SK-N-MC (cell line): ENCODE measurements around the gene FYB2.

ENCODE experiments used
- DNase-seq: peaks from one replicate; pipeline ENCODE4 v3.0.0-alpha.2; 2011; ENCODE audit warnings: low read depth, low spot score
- H3K27ac ChIP-seq: fragments of 200-600 bp; sonication (generic); 2 replicates; pipeline ENCODE4 v1.5.1; 2016; ENCODE audit warnings: mixed run types
- H3K36me3 ChIP-seq: fragments of 200-600 bp; sonication (generic); 2 replicates; pipeline ENCODE4 v1.6.1; 2017; ENCODE audit warnings: antibody characterized with exemption, low read length, mixed read lengths; ENCODE audit not compliant: insufficient read depth
- H3K4me3 ChIP-seq: fragments of 200-600 bp; sonication (generic); 2 replicates; pipeline ENCODE4 v1.5.1; 2016
- H3K9ac ChIP-seq: fragments of 200-600 bp; sonication (generic); 2 replicates; pipeline ENCODE4 v1.8.0; 2017; ENCODE audit warnings: mixed run types, mixed read lengths; ENCODE audit not compliant: insufficient read length
- H3K9me3 ChIP-seq: fragments of 200-600 bp; sonication (generic); 2 replicates; pipeline ENCODE4 v1.6.1; 2017; ENCODE audit warnings: low read depth, mild to moderate bottlenecking, antibody characterized with exemption, low read length, moderate library complexity, mixed read lengths
- EZH2 ChIP-seq: fragments of 200-600 bp; sonication (generic); IDR thresholded peaks from one replicate; pipeline ENCODE4 v1.6.1; 2017; ENCODE audit warnings: antibody characterized with exemption
- FOXP2 ChIP-seq: optimal IDR thresholded peaks from 2 replicates; pipeline ENCODE3; 2011; ENCODE audit warnings: mild to moderate bottlenecking, moderate library complexity; ENCODE audit not compliant: insufficient read depth; ENCODE audit errors: extremely low read length, control extremely low read depth
- POLR2AphosphoS5 ChIP-seq: IDR thresholded peaks from 2 replicates; pipeline ENCODE4 v1.6.1; 2012; ENCODE audit warnings: mild to moderate bottlenecking, low read depth, low read length, borderline replicate concordance

The FYB2 gene

GRCh38 chr1:56854521-56855099 is 35.4 kb upstream of the FYB2 start, which contains the start of gene C8A:
TSS of gene C8A (plus strand) at chr1:56854797. CDS start at chr1:56854902, 105 bp downstream.
- H3K9me3 ChIP-seq = no peaks in the 10 kb centered on the region
- no peaks in the 10 kb centered on the region for H3K36me3 ChIP-seq
- TF ChIP-seq FOXP2 (no peak), EZH2 (no peak), POLR2AphosphoS5 (no peak)
- no peak within 1 kb of the TSS for H3K27ac ChIP-seq
- H3K4me3 ChIP-seq = no peak within 1 kb of the TSS
- DNase-seq = no peak
- no peak within 1 kb of the TSS for H3K9ac ChIP-seq

DNA sequence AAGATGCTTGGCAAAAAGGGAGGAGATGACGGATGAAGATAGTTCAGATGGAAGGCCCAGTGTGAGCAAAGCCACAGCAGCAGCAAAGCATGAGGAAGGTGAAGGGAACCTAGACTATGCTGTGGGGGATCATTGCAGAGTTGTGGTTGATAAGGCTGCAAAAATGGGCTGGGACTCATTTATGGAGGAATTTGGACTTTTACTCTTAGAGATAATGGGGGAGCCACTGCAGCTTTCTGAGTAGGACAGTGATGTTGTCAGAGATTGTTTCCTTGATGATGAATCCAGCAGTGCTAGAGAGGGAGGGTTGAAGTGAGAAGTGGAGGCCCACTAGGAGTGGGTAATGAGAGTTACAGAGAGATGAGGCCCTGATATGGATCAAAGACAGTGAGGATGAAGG is 33.3 kb upstream of the FYB2 start:
- DNase-seq = no peak

GRCh38 chr1:56850922-56851321 is 31.7 kb upstream of the FYB2 start:
- TF ChIP-seq FOXP2 (no peak), POLR2AphosphoS5 (no peak), EZH2 (no peak)
- no peak for DNase-seq
- no peak overlapping the region for H3K4me3 ChIP-seq
- H3K9me3 ChIP-seq = no peaks in the 10 kb centered on the region
- no peak overlapping the region for H3K27ac ChIP-seq
- H3K9ac ChIP-seq = no peak overlapping the region
- no peaks in the 10 kb centered on the region for H3K36me3 ChIP-seq

More for the DNA sequence above, 33.3 kb upstream of the FYB2 start:
- no peaks in the 10 kb centered on the region for H3K36me3 ChIP-seq
- no peak for TF ChIP-seq POLR2AphosphoS5
- TF ChIP-seq EZH2 = no peak
- no peak for TF ChIP-seq FOXP2
- no peak overlapping the region for H3K9ac ChIP-seq
- no peaks in the 10 kb centered on the region for H3K9me3 ChIP-seq
- no peak overlapping the region for H3K27ac ChIP-seq
- no peak overlapping the region for H3K4me3 ChIP-seq

- no peaks in the 10 kb centered on the region for H3K36me3 ChIP-seq
- no peak overlapping the region for H3K27ac ChIP-seq
- H3K4me3 ChIP-seq = no peak overlapping the region
- no peaks in the 10 kb centered on the region for H3K9me3 ChIP-seq
- no peak for DNase-seq
- no peak for TF ChIP-seq EZH2
- no peak for TF ChIP-seq FOXP2
- no peak for TF ChIP-seq POLR2AphosphoS5
- H3K9ac ChIP-seq = no peak overlapping the region
Measured at GRCh38 chr1:56850411-56850810, 31.2 kb upstream of the FYB2 start.

DNA sequence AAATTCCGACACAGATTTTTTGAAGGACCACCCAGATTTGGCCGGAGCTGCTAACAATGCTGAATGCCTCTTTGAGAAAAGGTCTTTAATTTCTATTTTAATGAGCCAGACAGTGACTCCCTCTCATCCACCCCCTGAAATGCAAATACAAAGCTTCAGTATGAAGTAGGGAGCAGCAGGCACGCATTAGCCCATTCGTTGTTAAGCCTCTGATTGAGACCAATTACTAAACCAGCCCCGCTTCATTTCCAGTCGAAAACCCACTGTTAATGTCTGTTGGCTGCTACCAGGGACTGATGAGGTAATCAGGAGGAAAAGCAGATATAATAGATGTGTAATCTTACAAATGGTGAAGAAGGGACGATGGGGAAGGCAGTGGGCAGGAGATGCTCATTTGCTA is 30.5 kb upstream of the FYB2 start:
- no peak for DNase-seq
- H3K36me3 ChIP-seq = no peaks in the 10 kb centered on the region
- TF ChIP-seq FOXP2 (no peak), EZH2 (no peak), POLR2AphosphoS5 (no peak)
- H3K9me3 ChIP-seq = no peaks in the 10 kb centered on the region
- H3K4me3 ChIP-seq = no peak overlapping the region
- no peak overlapping the region for H3K9ac ChIP-seq
- no peak overlapping the region for H3K27ac ChIP-seq

DNA sequence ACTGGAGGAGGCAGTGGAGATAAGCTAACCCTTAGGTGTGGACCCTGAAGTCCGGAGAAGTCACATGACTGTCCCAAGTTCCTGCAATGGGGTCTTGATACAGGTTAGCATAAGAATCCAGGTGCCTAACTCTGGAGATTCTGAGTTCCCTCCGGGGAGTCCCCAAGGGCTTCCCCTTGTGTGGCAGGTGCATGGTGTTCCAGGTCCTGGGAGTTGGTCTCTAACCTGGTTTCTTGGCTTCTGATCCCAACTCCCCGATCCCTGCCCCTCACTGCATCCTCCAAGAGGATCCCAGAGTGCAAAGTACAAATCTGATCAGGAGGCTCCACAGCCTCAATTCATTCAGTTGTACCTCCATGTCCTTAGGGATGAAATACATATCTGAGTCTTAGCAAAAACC is 26.1 kb upstream of the FYB2 start:
- H3K36me3 ChIP-seq = no peaks in the 10 kb centered on the region
- no peak overlapping the region for H3K4me3 ChIP-seq
- no peak overlapping the region for H3K27ac ChIP-seq
- H3K9me3 ChIP-seq = no peaks in the 10 kb centered on the region
- TF ChIP-seq EZH2 (no peak), POLR2AphosphoS5 (no peak), FOXP2 (no peak)
- DNase-seq = no peak
- H3K9ac ChIP-seq = no peak overlapping the region

- TF ChIP-seq FOXP2 (no peak), EZH2 (no peak), POLR2AphosphoS5 (no peak)
- no peaks in the 10 kb centered on the region for H3K36me3 ChIP-seq
- H3K9ac ChIP-seq = no peak overlapping the region
- H3K9me3 ChIP-seq = no peaks in the 10 kb centered on the region
- no peak overlapping the region for H3K27ac ChIP-seq
- no peak overlapping the region for H3K4me3 ChIP-seq
- DNase-seq = no peak
Measured at GRCh38 chr1:56844545-56845136, 25.4 kb upstream of the FYB2 start.

DNA sequence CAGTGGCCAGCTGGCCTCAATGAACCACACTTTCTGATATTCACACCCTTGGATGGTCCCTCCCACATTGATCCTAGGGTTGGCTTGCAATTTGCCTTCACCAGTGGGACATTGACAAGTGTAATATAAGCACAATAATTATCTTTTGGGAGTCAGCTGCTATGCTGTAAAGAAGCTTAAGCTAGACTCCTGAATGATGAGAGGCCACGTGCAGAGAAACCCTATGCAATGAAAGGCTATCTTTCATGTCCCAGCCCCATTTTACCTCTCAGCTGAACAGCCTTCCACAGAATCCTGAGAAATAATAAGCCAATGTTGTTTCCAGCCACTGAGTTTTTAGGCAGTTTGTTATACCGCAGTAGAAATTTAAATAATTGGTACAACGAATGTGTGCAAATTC is 24.3 kb upstream of the FYB2 start:
- no peak for TF ChIP-seq FOXP2
- no peak for TF ChIP-seq POLR2AphosphoS5
- TF ChIP-seq EZH2 = no peak

More for the DNA sequence above, 24.3 kb upstream of the FYB2 start:
- Histone ChIP-seq H3K27ac (no peak overlapping the region), H3K36me3 (no peaks in the 10 kb centered on the region), H3K9me3 (no peaks in the 10 kb centered on the region), H3K4me3 (no peak overlapping the region), H3K9ac (no peak overlapping the region)
- no peak for DNase-seq
